IMR-90 (cell line): ENCODE data around the gene MOCOS. TPM values are rescaled to one million over a fixed set of nuclear protein-coding genes. Genes with fewer than 3 reads are reported as not detected.

Source experiments
- ATAC-seq: fragments of 200-7000 bp; cut with Tn5 transposase; 2 replicates; pipeline ENCODE4 v1.9.1; 2020; ENCODE audit warnings: low read depth, mild to moderate bottlenecking, moderate library complexity
- BruUV-seq: library from RNA; stranded (reverse); fragments of 400-500 nt; replicated peaks from 2 replicates; lab custom pipeline; 2021; lab: Mats Ljungman, UMichigan
- CTCF ChIA-PET: fragments of 300-600 bp; formaldehyde crosslinking; extraction: SDS; loops from one replicate; lab custom pipeline; 2021; ENCODE audit warnings: antibody characterized with exemption; lab: Yijun Ruan, JAX
- POLR2A ChIA-PET: fragments of 300-600 bp; sonication (Branson Sonifier 250); formaldehyde crosslinking; loops from one replicate; lab custom pipeline; 2022; ENCODE audit warnings: antibody characterized with exemption; ENCODE audit not compliant: unreplicated experiment; lab: Charles Lee
- DNase-seq: peaks from one replicate; pipeline ENCODE4 v3.0.0; 2013
- H2AFZ ChIP-seq: replicated peaks from 2 replicates; pipeline ENCODE3; 2013; ENCODE audit warnings: low read length, mild to moderate bottlenecking; ENCODE audit not compliant: poor library complexity
- H2AK5ac ChIP-seq: 2 replicates; pipeline ENCODE4 v1.6.1; 2013; ENCODE audit warnings: low read depth, low read length, inconsistent platforms
- H2AK9ac ChIP-seq: replicated peaks from 2 replicates; pipeline ENCODE3; 2013; ENCODE audit warnings: mild to moderate bottlenecking, low read depth, low read length, moderate library complexity; ENCODE audit not compliant: poor library complexity
- H2BK120ac ChIP-seq: 2 replicates; pipeline ENCODE4 v1.6.1; 2013; ENCODE audit warnings: low read depth, low read length, inconsistent platforms
- H2BK15ac ChIP-seq: 3 replicates; pipeline ENCODE4 v1.6.1; 2013; ENCODE audit warnings: low read depth, low read length, inconsistent platforms
- H2BK20ac ChIP-seq: 2 replicates; pipeline ENCODE4 v1.6.1; 2013; ENCODE audit warnings: low read depth, mild to moderate bottlenecking, inconsistent platforms, low read length, moderate library complexity
- H2BK5ac ChIP-seq: 2 replicates; pipeline ENCODE4 v1.6.1; 2013; ENCODE audit warnings: mild to moderate bottlenecking, low read depth, low read length, inconsistent platforms; ENCODE audit not compliant: poor library complexity, severe bottlenecking
- H3K14ac ChIP-seq: replicated peaks from 2 replicates; pipeline ENCODE4 v1.6.1; 2013; ENCODE audit warnings: low read depth, low read length, inconsistent platforms
- H3K18ac ChIP-seq: 2 replicates; pipeline ENCODE4 v1.6.1; 2013; ENCODE audit warnings: low read depth, low read length, control low read depth
- H3K23ac ChIP-seq: 2 replicates; pipeline ENCODE4 v1.6.1; 2013; ENCODE audit warnings: low read depth, low read length, inconsistent platforms
- H3K27ac ChIP-seq: 2 replicates; pipeline ENCODE4 v1.5.1; 2013; ENCODE audit warnings: mild to moderate bottlenecking, control low read depth, low read length; ENCODE audit not compliant: insufficient read depth
- H3K27me3 ChIP-seq: 2 replicates; pipeline ENCODE4 v1.6.1; 2013; ENCODE audit warnings: low read length; ENCODE audit not compliant: control insufficient read depth, insufficient read depth
- H3K36me3 ChIP-seq: 2 replicates; pipeline ENCODE4 v1.6.1; 2013; ENCODE audit warnings: low read length, mixed read lengths; ENCODE audit not compliant: control insufficient read depth, insufficient read depth
- H3K4ac ChIP-seq: 2 replicates; pipeline ENCODE4 v1.6.1; 2013; ENCODE audit warnings: low read depth, low read length, inconsistent platforms
- H3K4me1 ChIP-seq: 2 replicates; pipeline ENCODE4 v1.6.1; 2013; ENCODE audit warnings: low read length, mixed read lengths; ENCODE audit not compliant: control insufficient read depth, insufficient read depth
- H3K4me2 ChIP-seq: 2 replicates; pipeline ENCODE4 v1.6.1; 2013; ENCODE audit warnings: low read depth, mild to moderate bottlenecking, control low read depth, low read length, moderate library complexity
- H3K4me3 ChIP-seq: 2 replicates; pipeline ENCODE4 v1.5.1; 2013; ENCODE audit warnings: low read depth, mild to moderate bottlenecking, control low read depth, low read length, moderate library complexity; ENCODE audit not compliant: insufficient read depth
- H3K56ac ChIP-seq: 2 replicates; pipeline ENCODE4 v1.6.1; 2013; ENCODE audit warnings: low read length, inconsistent platforms; ENCODE audit not compliant: insufficient read depth; ENCODE audit errors: extremely low read depth
- H3K79me1 ChIP-seq, 2 experiments: 2 replicates each; pipeline ENCODE4 v1.6.1; 2013; ENCODE audit warnings: low read length in 2 of 2, inconsistent platforms in 1 of 2, low read depth in 1 of 2
- H3K9ac ChIP-seq: 2 replicates; pipeline ENCODE4 v1.6.1; 2013; ENCODE audit warnings: low read depth, low read length, control low read depth
- H3K9me1 ChIP-seq: 2 replicates; pipeline ENCODE4 v1.6.1; 2013; ENCODE audit warnings: low read length, inconsistent platforms; ENCODE audit not compliant: insufficient read depth
- H3K9me3 ChIP-seq: 2 replicates; pipeline ENCODE4 v1.6.1; 2013; ENCODE audit warnings: low read length; ENCODE audit not compliant: control insufficient read depth, insufficient read depth
- H4K20me1 ChIP-seq: 2 replicates; pipeline ENCODE4 v1.6.1; 2013; ENCODE audit warnings: low read length, inconsistent platforms; ENCODE audit not compliant: insufficient read depth
- H4K5ac ChIP-seq: 2 replicates; pipeline ENCODE4 v1.6.1; 2013; ENCODE audit warnings: mild to moderate bottlenecking, low read depth, low read length, control low read depth
- H4K8ac ChIP-seq, 2 experiments: 2 replicates each; pipeline ENCODE4 v1.6.1; 2013; ENCODE audit warnings: low read depth in 2 of 2, low read length in 2 of 2, control low read depth in 1 of 2, inconsistent platforms in 1 of 2
- H4K91ac ChIP-seq: 2 replicates; pipeline ENCODE4 v1.6.1; 2013; ENCODE audit warnings: low read depth, low read length, inconsistent platforms; ENCODE audit not compliant: insufficient read depth
- BHLHE40 ChIP-seq: fragments of 150-350 bp; IDR thresholded peaks from 2 replicates; pipeline ENCODE4 v1.6.1; 2016; ENCODE audit warnings: mild to moderate bottlenecking, low read depth, low read length
- CEBPB ChIP-seq: IDR thresholded peaks from 2 replicates; pipeline ENCODE4 v1.6.1; 2012; ENCODE audit warnings: low read depth, low read length, improper control_type of control experiment
- CHD1 ChIP-seq: IDR thresholded peaks from 2 replicates; pipeline ENCODE4 v1.6.1; 2012; ENCODE audit warnings: low read depth, low read length, improper control_type of control experiment
- CTCF ChIP-seq: conservative IDR thresholded peaks from 2 replicates; pipeline ENCODE4 v1.5.1; 2012; ENCODE audit warnings: mild to moderate bottlenecking, low read depth, low read length, improper control_type of control experiment
- ELK1 ChIP-seq: fragments of 150-350 bp; IDR thresholded peaks from 2 replicates; pipeline ENCODE4 v1.6.1; 2016; ENCODE audit warnings: low read depth, mild to moderate bottlenecking, low read length, moderate library complexity, borderline replicate concordance
- FOS ChIP-seq: fragments of 150-350 bp; IDR thresholded peaks from 2 replicates; pipeline ENCODE4 v1.6.1; 2016; ENCODE audit warnings: low read depth, low read length
- MAFK ChIP-seq: IDR thresholded peaks from 2 replicates; pipeline ENCODE4 v1.6.1; 2012; ENCODE audit warnings: low read depth, low read length, improper control_type of control experiment
- MAZ ChIP-seq: IDR thresholded peaks from 2 replicates; pipeline ENCODE4 v1.6.1; 2012; ENCODE audit warnings: low read depth, mild to moderate bottlenecking, low read length, improper control_type of control experiment, moderate library complexity, borderline replicate concordance
- MXI1 ChIP-seq: IDR thresholded peaks from 2 replicates; pipeline ENCODE4 v1.6.1; 2012; ENCODE audit warnings: low read depth, mild to moderate bottlenecking, low read length, moderate library complexity, borderline replicate concordance
- NFE2L2 ChIP-seq: fragments of 150-350 bp; IDR thresholded peaks from 2 replicates; pipeline ENCODE4 v1.6.1; 2016; ENCODE audit warnings: low read depth, mild to moderate bottlenecking, low read length
- POLR2A ChIP-seq: IDR thresholded peaks from 2 replicates; pipeline ENCODE4 v1.6.1; 2012; ENCODE audit warnings: mild to moderate bottlenecking, low read depth, low read length
- RAD21 ChIP-seq: IDR thresholded peaks from 2 replicates; pipeline ENCODE4 v1.6.1; 2012; ENCODE audit warnings: low read length, improper control_type of control experiment
- RCOR1 ChIP-seq: IDR thresholded peaks from 2 replicates; pipeline ENCODE4 v1.6.1; 2012; ENCODE audit warnings: mild to moderate bottlenecking, low read length, improper control_type of control experiment; ENCODE audit not compliant: insufficient replicate concordance
- RFX5 ChIP-seq: IDR thresholded peaks from 2 replicates; pipeline ENCODE4 v1.8.0; 2012; ENCODE audit warnings: low read depth, mild to moderate bottlenecking, low read length, moderate library complexity
- SMC3 ChIP-seq: fragments of 150-350 bp; IDR thresholded peaks from 2 replicates; pipeline ENCODE4 v1.6.1; 2016; ENCODE audit warnings: low read depth, mild to moderate bottlenecking, antibody characterized with exemption, low read length, moderate library complexity
- USF2 ChIP-seq: fragments of 150-350 bp; IDR thresholded peaks from 2 replicates; pipeline ENCODE4 v1.6.1; 2017; ENCODE audit warnings: mild to moderate bottlenecking, antibody characterized with exemption, low read length, low read depth
- WGBS, 2 experiments: methylation state at CpG; one replicate each; pipeline versions ENCODE4 v1.1.5 to v1.1.7; 2013; ENCODE audit warnings: missing lambda C conversion rate in 2 of 2; ENCODE audit not compliant: insufficient read length in 1 of 2; ENCODE audit errors: extremely low coverage in 2 of 2; 5-methylcytosine and 5-hydroxymethylcytosine counted together
- dilution Hi-C: fragments of 300-500 bp; cut with HindIII; formaldehyde crosslinking; loops from one replicate; pipeline ENCODE4 v1.14.3; 2018; ENCODE audit warnings: low sequenced_read_pairs; ENCODE audit not compliant: unreplicated experiment
- in situ Hi-C: fragments of 300-500 bp; cut with MboI; formaldehyde crosslinking; loops from 3 replicates; pipeline ENCODE4 v1.14.3; 2019; ENCODE audit warnings: low sequenced_read_pairs, inconsistent platforms, mixed read lengths
- intact Hi-C: fragments of 100-400 bp; cut with micrococcal nuclease; formaldehyde crosslinking; loops from 2 replicates; pipeline ENCODE4 v1.10.0; 2022
- polyA plus RNA-seq, 3 experiments: library from polyadenylated mRNA; depleted of rRNA; stranded (reverse); fragments of >200 nt; gene quantifications; 2 replicates each; pipeline ENCODE4 v1.2.3, GENCODE V29; 2012; ENCODE audit warnings: low replicate concordance in 1 of 3
- total RNA-seq: library from RNA; depleted of rRNA; stranded (reverse); fragments of >200 nt; gene quantifications from 2 replicates; pipeline ENCODE4 v1.2.3, GENCODE V29; 2012

The MOCOS gene
- total and polyA plus RNA-seq, 2 of the 4 experiments (the other 2 are of a cell fraction), result 1.1 to 2.2 TPM

DNA sequence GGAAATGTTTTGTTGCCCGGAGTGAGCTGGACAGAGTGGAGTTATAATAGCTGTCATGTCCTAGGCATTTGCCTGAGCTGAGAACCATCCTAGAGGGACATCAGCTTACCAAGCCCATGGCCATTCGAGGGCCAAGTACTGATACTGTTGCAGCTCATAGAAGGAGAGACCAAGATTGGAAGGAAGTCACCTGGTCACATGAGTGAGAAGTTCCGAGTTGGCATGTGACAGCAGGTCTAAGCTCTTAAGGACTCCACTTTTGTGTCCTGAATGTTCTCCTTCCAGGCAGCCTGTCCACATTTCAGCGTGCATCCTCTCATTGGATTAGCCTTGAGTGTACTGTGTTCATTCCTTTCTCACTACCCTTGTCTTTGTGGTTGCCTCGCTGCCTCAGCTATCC, 114.6 kb downstream of the MOCOS start:
- Histone ChIP-seq H4K20me1 (no peaks in the 10 kb centered on the region), H2BK120ac (no peak overlapping the region), H2AK5ac (peak overlapping the region; percentile 6; the same call in 1 of the 2 replicates), H4K5ac (no peak overlapping the region), H2AK9ac (no peak overlapping the region), H3K9me3 (no peaks in the 10 kb centered on the region), H3K27ac (no peak overlapping the region), H3K14ac (no peak overlapping the region), H2BK20ac (no peak overlapping the region), H2BK15ac (no peak overlapping the region), H3K4me2 (no peak overlapping the region), H3K4me1 (peaks cover 11% of the 10 kb centered on the region), H3K4me3 (no peak overlapping the region), H3K36me3 (no peaks in the 10 kb centered on the region), H4K8ac (no peak overlapping the region), H3K9ac (no peak overlapping the region), H4K91ac (no peak overlapping the region), H3K56ac (no peak overlapping the region), H3K9me1 (peaks cover 12% of the 10 kb centered on the region), H2AFZ (no peak overlapping the region), H3K79me1 (peaks cover 3 to 49% of the 10 kb centered on the region in 2 experiments; a peak in 2 of 4 replicates), H3K23ac (no peak overlapping the region), H2BK5ac (no peak overlapping the region), H3K27me3 (no peaks in the 10 kb centered on the region; the same call in 1 of the 2 replicates), H3K18ac (no peak overlapping the region), H3K4ac (no peak overlapping the region)
- dilution Hi-C loops (no loop called here), intact Hi-C loops (no loop called here), in situ Hi-C loops (no loop called here)
- ATAC-seq (no peak), DNase-seq (no peak)
- ChIA-PET POLR2A (no interaction called here), CTCF (no interaction called here)
- no TSS peak for BruUV-seq
- no peak for TF ChIP-seq FOS
- TF ChIP-seq ELK1, result no peak
- no peak for TF ChIP-seq CEBPB
- TF ChIP-seq BHLHE40, result no peak
- TF ChIP-seq NFE2L2, result no peak
- TF ChIP-seq MXI1, result no peak
- TF ChIP-seq POLR2A, result no peak
- TF ChIP-seq RAD21, result no peak
- TF ChIP-seq RFX5, result no peak
- TF ChIP-seq SMC3, result no peak
- no peak for TF ChIP-seq CHD1
- no peak for TF ChIP-seq USF2
- no peak for TF ChIP-seq MAZ
- TF ChIP-seq CTCF, result no peak
- TF ChIP-seq MAFK, result no peak
- TF ChIP-seq RCOR1, result no peak
- WGBS, 2 experiments, result 100% methylated on average over 1 of the region's 5 CpGs; no CpG with 5 or more reads in 1 of the 2 experiments
